HCT116 (cell line): ENCODE measurements around the gene NOP14.

Experiments
- CEBPB ChIP-seq: IDR thresholded peaks from 2 replicates; pipeline ENCODE4 v1.6.1; 2012; ENCODE audit warnings: low read depth
- EGR1 ChIP-seq: IDR thresholded peaks from 2 replicates; pipeline ENCODE4 v1.6.1; 2012; ENCODE audit warnings: low read depth
- EZH2phosphoT487 ChIP-seq: fragments of 200-600 bp; IDR thresholded peaks from 2 replicates; pipeline ENCODE4 v1.6.1; 2018; ENCODE audit warnings: antibody characterized with exemption, borderline replicate concordance
- MAX ChIP-seq: IDR thresholded peaks from 2 replicates; pipeline ENCODE4 v1.6.1; 2012
- POLR2A ChIP-seq: IDR thresholded peaks from 2 replicates; pipeline ENCODE4 v1.7.0; 2011; ENCODE audit warnings: borderline replicate concordance; ENCODE audit not compliant: insufficient read depth, insufficient read length; ENCODE audit errors: extremely low read depth
- POLR2AphosphoS5 ChIP-seq: IDR thresholded peaks from 2 replicates; pipeline ENCODE4 v1.6.1; 2011; ENCODE audit warnings: mild to moderate bottlenecking, low read depth, low read length, moderate library complexity
- SP1 ChIP-seq: IDR thresholded peaks from 2 replicates; pipeline ENCODE4 v1.6.1; 2012; ENCODE audit warnings: low read depth
- SRF ChIP-seq: IDR thresholded peaks from 2 replicates; pipeline ENCODE4 v1.6.1; 2012; ENCODE audit warnings: low read depth
- TCF7L2 ChIP-seq: IDR thresholded peaks from 2 replicates; pipeline ENCODE4 v1.7.0; 2011; ENCODE audit warnings: borderline replicate concordance, inconsistent platforms; ENCODE audit not compliant: insufficient read depth, insufficient read length; ENCODE audit errors: extremely low read depth
- TF ChIP-seq, protein P1 (sequence below), 3 experiments: fragments of 200-600 bp in 1 of 3; sonication (generic) in 1 of 3; IDR thresholded peaks in 2 of 3; conservative IDR thresholded peaks in 1 of 3; 2 replicates each; pipeline ENCODE4 v1.5.1; 2012 to 2017; ENCODE audit warnings: low read depth in 2 of 3, low read length in 2 of 3, antibody characterized with exemption in 1 of 3, borderline replicate concordance in 1 of 3, control low read depth in 1 of 3, mild to moderate bottlenecking in 1 of 3, mixed read lengths in 1 of 3, mixed run types in 1 of 3, moderate library complexity in 1 of 3; ENCODE audit not compliant: insufficient read depth in 1 of 3
- TF ChIP-seq, protein P2 (sequence below): IDR thresholded peaks from 2 replicates; pipeline ENCODE4 v1.6.1; 2011; ENCODE audit warnings: mild to moderate bottlenecking, low read length, moderate library complexity; ENCODE audit not compliant: insufficient replicate concordance; ENCODE audit errors: extremely low read depth

- TF ChIP-seq, protein P1, sequence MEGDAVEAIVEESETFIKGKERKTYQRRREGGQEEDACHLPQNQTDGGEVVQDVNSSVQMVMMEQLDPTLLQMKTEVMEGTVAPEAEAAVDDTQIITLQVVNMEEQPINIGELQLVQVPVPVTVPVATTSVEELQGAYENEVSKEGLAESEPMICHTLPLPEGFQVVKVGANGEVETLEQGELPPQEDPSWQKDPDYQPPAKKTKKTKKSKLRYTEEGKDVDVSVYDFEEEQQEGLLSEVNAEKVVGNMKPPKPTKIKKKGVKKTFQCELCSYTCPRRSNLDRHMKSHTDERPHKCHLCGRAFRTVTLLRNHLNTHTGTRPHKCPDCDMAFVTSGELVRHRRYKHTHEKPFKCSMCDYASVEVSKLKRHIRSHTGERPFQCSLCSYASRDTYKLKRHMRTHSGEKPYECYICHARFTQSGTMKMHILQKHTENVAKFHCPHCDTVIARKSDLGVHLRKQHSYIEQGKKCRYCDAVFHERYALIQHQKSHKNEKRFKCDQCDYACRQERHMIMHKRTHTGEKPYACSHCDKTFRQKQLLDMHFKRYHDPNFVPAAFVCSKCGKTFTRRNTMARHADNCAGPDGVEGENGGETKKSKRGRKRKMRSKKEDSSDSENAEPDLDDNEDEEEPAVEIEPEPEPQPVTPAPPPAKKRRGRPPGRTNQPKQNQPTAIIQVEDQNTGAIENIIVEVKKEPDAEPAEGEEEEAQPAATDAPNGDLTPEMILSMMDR (IDR thresholded peaks at IDR 0.05 in 2 of 3, conservative IDR thresholded peaks at IDR 0.05 in 1 of 3; ENCODE audit: borderline replicate concordance in 1 of 3, insufficient read depth in 1 of 3, low read depth in 2 of 3, low read length in 2 of 3) = no peak
- TF ChIP-seq EZH2phosphoT487 = no peak
- no peak for TF ChIP-seq TCF7L2
- no peak for TF ChIP-seq POLR2A
- TF ChIP-seq, protein P2, sequence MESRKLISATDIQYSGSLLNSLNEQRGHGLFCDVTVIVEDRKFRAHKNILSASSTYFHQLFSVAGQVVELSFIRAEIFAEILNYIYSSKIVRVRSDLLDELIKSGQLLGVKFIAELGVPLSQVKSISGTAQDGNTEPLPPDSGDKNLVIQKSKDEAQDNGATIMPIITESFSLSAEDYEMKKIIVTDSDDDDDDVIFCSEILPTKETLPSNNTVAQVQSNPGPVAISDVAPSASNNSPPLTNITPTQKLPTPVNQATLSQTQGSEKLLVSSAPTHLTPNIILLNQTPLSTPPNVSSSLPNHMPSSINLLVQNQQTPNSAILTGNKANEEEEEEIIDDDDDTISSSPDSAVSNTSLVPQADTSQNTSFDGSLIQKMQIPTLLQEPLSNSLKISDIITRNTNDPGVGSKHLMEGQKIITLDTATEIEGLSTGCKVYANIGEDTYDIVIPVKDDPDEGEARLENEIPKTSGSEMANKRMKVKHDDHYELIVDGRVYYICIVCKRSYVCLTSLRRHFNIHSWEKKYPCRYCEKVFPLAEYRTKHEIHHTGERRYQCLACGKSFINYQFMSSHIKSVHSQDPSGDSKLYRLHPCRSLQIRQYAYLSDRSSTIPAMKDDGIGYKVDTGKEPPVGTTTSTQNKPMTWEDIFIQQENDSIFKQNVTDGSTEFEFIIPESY = no peak
- no peak for TF ChIP-seq SP1
- no peak for TF ChIP-seq MAX
- TF ChIP-seq CEBPB = no peak
- no peak for TF ChIP-seq SRF
- no peak for TF ChIP-seq POLR2AphosphoS5
- no peak for TF ChIP-seq EGR1
Measured at GRCh38 chr4:2982012-2982411, 18.8 kb upstream of the NOP14 start.
